GM12872 (cell line): ENCODE measurements around the gene METTL24.

Source experiments
- TF ChIP-seq, protein P1 (sequence below): IDR thresholded peaks from 3 replicates; pipeline ENCODE4 v1.5.1; 2011; ENCODE audit warnings: low read depth, mild to moderate bottlenecking, low read length, moderate library complexity; ENCODE audit not compliant: insufficient read depth

The METTL24 gene

DNA sequence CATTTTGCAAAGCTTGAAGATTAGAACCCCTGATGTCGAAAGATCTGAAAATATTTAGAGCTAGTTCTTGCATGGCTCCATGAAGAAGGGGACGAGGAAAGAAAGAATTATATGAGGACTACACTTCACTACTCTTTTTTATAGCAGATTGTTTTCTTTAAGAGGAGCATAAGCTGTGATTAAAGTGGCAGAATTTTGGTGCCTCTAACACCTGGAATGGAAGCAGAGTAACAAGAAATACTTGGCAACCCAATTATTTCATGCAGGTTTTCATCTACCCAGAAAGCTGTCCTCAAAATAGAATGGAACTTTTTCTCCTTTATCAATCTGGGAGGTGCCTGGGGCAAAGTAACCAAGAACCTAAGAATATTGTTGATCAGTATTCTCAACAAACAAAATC, 4.0 kb downstream of the METTL24 start:
- TF ChIP-seq, protein P1, sequence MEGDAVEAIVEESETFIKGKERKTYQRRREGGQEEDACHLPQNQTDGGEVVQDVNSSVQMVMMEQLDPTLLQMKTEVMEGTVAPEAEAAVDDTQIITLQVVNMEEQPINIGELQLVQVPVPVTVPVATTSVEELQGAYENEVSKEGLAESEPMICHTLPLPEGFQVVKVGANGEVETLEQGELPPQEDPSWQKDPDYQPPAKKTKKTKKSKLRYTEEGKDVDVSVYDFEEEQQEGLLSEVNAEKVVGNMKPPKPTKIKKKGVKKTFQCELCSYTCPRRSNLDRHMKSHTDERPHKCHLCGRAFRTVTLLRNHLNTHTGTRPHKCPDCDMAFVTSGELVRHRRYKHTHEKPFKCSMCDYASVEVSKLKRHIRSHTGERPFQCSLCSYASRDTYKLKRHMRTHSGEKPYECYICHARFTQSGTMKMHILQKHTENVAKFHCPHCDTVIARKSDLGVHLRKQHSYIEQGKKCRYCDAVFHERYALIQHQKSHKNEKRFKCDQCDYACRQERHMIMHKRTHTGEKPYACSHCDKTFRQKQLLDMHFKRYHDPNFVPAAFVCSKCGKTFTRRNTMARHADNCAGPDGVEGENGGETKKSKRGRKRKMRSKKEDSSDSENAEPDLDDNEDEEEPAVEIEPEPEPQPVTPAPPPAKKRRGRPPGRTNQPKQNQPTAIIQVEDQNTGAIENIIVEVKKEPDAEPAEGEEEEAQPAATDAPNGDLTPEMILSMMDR: no peak

DNA sequence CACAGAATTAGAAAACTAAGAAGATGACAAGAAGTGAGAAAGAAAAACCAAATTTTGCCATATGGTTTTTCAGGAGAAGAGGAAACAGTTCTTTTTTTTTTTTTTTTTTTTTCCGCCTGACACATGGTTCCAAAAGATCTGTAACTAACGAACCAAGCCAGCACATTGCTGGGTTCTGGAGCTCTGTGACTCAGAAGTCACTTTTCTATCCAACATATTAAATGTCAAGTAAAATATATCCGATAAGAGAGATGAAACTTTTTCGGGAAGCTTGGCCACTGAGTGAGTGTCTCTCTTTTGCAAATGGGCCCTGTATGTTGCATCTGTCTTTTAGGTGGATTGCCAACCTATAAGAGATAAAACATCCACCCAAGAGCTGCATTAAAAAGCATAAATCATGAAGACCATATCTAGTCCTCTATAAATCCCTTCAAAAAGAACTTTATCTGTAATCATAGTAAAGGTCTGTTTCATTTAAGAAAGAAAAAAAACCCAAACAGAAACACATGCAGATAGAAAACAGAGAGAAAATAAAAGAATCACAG, 4.6 kb downstream of the METTL24 start:
- TF ChIP-seq, protein P1: no peak

DNA sequence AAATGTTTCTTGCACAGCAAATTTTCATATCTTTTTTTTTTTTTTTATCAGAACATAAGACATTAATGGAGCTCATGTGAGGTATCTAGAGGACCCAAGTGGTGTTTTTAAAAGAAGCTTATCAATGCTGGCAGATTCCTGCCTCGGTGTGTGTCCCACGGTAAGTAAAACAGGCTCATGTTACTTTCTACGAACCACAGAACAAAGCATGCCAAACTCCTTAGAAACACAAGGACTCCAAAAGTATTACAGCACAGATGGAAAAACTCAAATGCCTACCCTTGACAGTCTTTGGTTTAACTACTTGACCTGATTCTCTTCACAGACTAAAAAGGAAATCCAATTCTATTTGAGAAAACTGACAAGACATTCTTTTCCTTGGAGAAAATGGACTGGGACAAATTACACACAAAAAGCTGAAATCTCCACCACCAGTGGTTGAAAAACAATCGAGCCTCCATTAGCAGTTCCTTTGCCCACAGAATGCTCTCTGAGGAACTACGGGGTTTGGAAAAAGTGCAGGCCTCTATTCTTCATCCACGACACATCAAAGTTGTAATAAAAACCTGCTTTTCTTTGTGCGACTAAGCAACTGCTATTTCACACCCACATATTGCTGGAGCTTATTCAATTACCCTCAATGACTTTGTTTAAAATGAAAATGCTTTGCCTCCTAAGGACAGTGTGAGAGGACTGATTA, 5.4 kb downstream of the METTL24 start:
- TF ChIP-seq, protein P1: no peak

DNA sequence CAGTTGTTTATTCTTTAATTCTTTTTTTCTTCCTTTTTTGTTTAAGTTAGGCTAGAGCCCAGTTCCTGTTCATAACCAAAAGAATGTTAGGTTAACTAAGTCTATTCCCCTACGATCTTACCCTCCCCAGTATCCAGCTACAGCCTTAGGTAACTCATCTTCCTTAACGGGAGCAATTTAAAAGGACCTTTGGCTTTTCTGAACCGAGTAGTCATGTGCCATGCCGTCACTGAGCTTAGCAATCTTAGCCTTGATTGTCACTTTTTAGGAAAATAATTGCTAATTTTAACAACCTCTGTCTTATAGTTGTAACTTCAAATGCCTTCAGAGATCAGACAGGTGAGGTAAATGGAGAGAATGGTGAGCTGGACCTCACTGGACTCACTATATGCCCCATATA, 6.2 kb downstream of the METTL24 start:
- TF ChIP-seq, protein P1: no peak

DNA sequence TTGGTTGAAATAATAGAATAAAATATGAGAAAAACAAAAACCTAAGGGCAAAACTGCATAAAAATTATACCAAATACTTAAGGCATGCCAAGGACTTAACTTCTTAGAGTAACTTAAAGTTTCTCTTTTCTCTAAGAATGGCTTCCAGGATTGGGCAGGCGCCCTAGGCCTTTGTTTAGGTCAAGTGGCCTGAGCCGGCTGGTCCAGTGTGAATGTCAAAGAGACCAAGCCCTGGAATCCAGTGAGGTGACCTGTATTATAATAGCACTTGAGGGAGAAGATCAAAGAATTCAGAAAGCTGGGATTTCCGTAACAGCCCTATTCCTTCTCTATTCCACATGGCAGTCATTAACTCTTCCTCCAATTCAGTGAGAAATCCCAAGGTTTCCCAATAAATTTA, 6.6 kb downstream of the METTL24 start:
- TF ChIP-seq, protein P1: no peak

DNA sequence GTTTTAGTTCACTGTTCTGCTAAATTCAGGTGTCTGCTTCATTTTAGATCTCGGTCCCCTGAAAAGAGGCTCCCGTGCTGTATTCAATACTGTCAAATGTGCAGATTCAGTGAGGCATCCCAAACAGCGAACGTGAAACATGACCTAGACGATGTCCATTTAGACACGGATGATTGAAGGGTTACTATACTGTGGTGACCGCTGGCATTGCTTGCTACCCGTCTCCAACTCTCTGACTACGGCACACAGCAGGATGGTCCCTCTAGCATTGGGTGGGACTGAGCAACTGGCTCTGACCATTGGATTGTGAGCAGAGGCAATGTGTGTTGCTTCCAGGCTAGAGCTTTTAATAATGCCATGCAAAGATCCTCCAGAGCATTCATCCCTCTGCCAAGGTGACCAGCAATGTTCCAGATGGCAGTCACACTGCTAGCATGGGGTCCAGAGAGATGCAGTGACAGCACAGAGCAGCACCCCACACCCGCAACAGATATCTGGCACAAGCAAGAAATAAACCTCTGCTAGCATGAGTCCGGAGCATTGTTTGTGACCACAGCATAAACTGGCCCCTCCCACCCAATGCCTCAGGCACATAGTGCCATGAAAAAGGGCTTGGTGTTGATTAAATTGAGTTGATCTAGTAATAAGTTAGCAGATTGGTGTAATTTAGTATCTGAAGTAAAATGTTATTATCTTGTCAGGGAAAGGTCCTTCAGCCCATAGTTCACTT, 9.0 kb downstream of the METTL24 start:
- TF ChIP-seq, protein P1: no peak

DNA sequence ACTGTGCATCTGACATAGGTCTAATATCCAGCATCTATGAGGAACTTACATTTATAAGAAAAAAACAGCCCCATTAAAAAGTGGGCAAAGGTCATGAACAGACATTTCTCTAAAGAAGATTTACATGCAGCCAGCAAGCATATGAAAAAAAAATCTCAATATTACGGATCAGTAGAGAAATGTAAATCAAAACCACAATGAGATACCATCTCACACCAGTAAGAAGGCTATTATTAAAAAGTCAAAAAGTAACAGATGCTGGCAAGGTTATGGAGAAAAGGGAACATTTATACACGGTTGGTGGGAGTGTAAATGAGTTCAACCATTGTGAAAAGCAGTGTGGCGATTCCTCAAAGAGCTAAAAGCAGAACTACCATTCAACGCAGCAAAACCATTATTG, 13.1 kb downstream of the METTL24 start:
- TF ChIP-seq, protein P1: no peak
